HepG2 (cell line): ENCODE results near the gene TMOD2. TPM values are rescaled to one million over a fixed set of nuclear protein-coding genes. Genes with fewer than 3 reads are reported as not detected.

Experiments used
- ATAC-seq: fragments of 200-7000 bp; cut with Tn5 transposase; 3 replicates; pipeline ENCODE4 v1.9.1; 2020; ENCODE audit warnings: mild to moderate bottlenecking, moderate library complexity
- BruUV-seq: library from RNA; stranded (reverse); fragments of 400-500 nt; replicated peaks from 2 replicates; lab custom pipeline; 2021; lab: Mats Ljungman, UMichigan
- CTCF ChIA-PET: fragments of 300-600 bp; formaldehyde crosslinking; extraction: SDS; loops from one replicate; lab custom pipeline; 2021; ENCODE audit warnings: low total read pairs, inconsistent platforms, low intra/inter-chr PET ratio; lab: Yijun Ruan, JAX
- POLR2A ChIA-PET: fragments of 350-600 bp; sonication (Branson Sonifier 250); formaldehyde crosslinking; loops from one replicate; lab custom pipeline; 2020; ENCODE audit warnings: antibody characterized with exemption, inconsistent platforms; lab: Yijun Ruan, JAX
- DNase-seq: peaks from one replicate; pipeline ENCODE4 v3.0.0-alpha.2; 2015; ENCODE audit warnings: low spot score
- FAIRE-seq: peaks from 3 replicates; lab custom pipeline; 2011; peaks lifted over from hg19 to GRCh38; lab: Jason Lieb, UNC
- H2AFZ ChIP-seq: one replicate; pipeline ENCODE4 v1.6.1; 2011; ENCODE audit warnings: low read length, inconsistent platforms
- H3K27ac ChIP-seq: fragments of 300-600 bp; 3 replicates; pipeline ENCODE4 v1.8.0; 2011; ENCODE audit warnings: mixed run types, mild to moderate bottlenecking, mixed read lengths, low read length, inconsistent platforms; ENCODE audit not compliant: insufficient read depth; ENCODE audit errors: extremely low read length
- H3K27me3 ChIP-seq, 2 experiments: fragments of 200-600 bp in 1 of 2; 2 replicates in 1 of 2; 3 replicates in 1 of 2; pipeline versions ENCODE4 v1.6.0 to v1.8.0; 2011; ENCODE audit warnings: low read length in 2 of 2, mild to moderate bottlenecking in 2 of 2, moderate library complexity in 2 of 2, inconsistent platforms in 1 of 2; ENCODE audit not compliant: insufficient read depth in 2 of 2, control insufficient read depth in 1 of 2
- H3K36me3 ChIP-seq, 2 experiments: fragments of 200-600 bp in 1 of 2; replicated peaks in 1 of 2; 2 replicates in 1 of 2; 3 replicates in 1 of 2; pipeline versions ENCODE4 v1.5.1 to v1.8.0; 2011; ENCODE audit warnings: low read length in 2 of 2, inconsistent platforms in 1 of 2; ENCODE audit not compliant: insufficient read depth in 2 of 2, control insufficient read depth in 1 of 2
- H3K4me1 ChIP-seq: 2 replicates; pipeline ENCODE4 v1.5.1; 2012; ENCODE audit warnings: low read length, inconsistent platforms; ENCODE audit not compliant: insufficient read depth
- H3K4me2 ChIP-seq: 2 replicates; pipeline ENCODE4 v1.6.0; 2011; ENCODE audit warnings: low read depth, low read length, inconsistent platforms
- H3K4me3 ChIP-seq, 3 experiments: fragments of 200-600 bp in 1 of 3; sonication (generic), shearing (Covaris generic) in 1 of 3; replicated peaks in 1 of 3; 2 replicates each; pipeline ENCODE4 v1.5.1; 2011 to 2016; ENCODE audit warnings: low read length in 3 of 3, inconsistent platforms in 2 of 3, low read depth in 2 of 3, mild to moderate bottlenecking in 2 of 3, control low read depth in 1 of 3, mixed read lengths in 1 of 3; ENCODE audit not compliant: insufficient read depth in 1 of 3
- H3K79me2 ChIP-seq: one replicate; pipeline ENCODE4 v1.6.1; 2011; ENCODE audit warnings: low read length, inconsistent platforms; ENCODE audit not compliant: insufficient read depth
- H3K9ac ChIP-seq: 2 replicates; pipeline ENCODE4 v1.6.0; 2011; ENCODE audit warnings: mild to moderate bottlenecking, low read depth, low read length, inconsistent platforms; ENCODE audit not compliant: insufficient read depth
- H3K9me3 ChIP-seq: 2 replicates; pipeline ENCODE4 v1.5.1; 2012; ENCODE audit warnings: mild to moderate bottlenecking, low read length
- H4K20me1 ChIP-seq: 2 replicates; pipeline ENCODE4 v1.6.0; 2011; ENCODE audit warnings: inconsistent platforms, mild to moderate bottlenecking, low read length, moderate library complexity; ENCODE audit not compliant: insufficient read depth
- CTCF ChIP-seq: sonication (generic); formaldehyde crosslinking; IDR thresholded peaks from 2 replicates; pipeline ENCODE4 v1.5.0; 2020; ENCODE audit warnings: mild to moderate bottlenecking, missing genetic modification reagents, moderate library complexity
- EZH2 ChIP-seq: conservative IDR thresholded peaks from 2 replicates; pipeline ENCODE4 v1.6.1; 2012; ENCODE audit warnings: mild to moderate bottlenecking, low read depth, low read length, moderate library complexity
- GFI1 ChIP-seq: sonication (generic); formaldehyde crosslinking; IDR thresholded peaks from 2 replicates; pipeline ENCODE4 v1.5.0; 2020; ENCODE audit warnings: missing genetic modification reagents, mild to moderate bottlenecking, borderline replicate concordance
- HMGXB3 ChIP-seq: sonication (generic); formaldehyde crosslinking; IDR thresholded peaks from 2 replicates; pipeline ENCODE4 v1.4.0; 2020; ENCODE audit warnings: missing genetic modification reagents, borderline replicate concordance
- MXD1 ChIP-seq: sonication (generic); formaldehyde crosslinking; IDR thresholded peaks from 2 replicates; pipeline ENCODE4 v1.4.0; 2020; ENCODE audit warnings: mild to moderate bottlenecking, missing genetic modification reagents
- NPAS2 ChIP-seq: sonication (generic); formaldehyde crosslinking; IDR thresholded peaks from 2 replicates; pipeline ENCODE4 v1.8.0; 2022; ENCODE audit warnings: mild to moderate bottlenecking, missing genetic modification reagents, borderline replicate concordance
- RERE ChIP-seq: IDR thresholded peaks from 2 replicates; pipeline ENCODE4 v1.6.1; 2016; ENCODE audit warnings: low read depth, missing genetic modification reagents, missing compliant biosample characterization
- RFXAP ChIP-seq: sonication (generic); formaldehyde crosslinking; IDR thresholded peaks from 2 replicates; pipeline ENCODE4 v1.4.0; 2020; ENCODE audit warnings: missing genetic modification reagents, borderline replicate concordance
- SCMH1 ChIP-seq: sonication (generic); formaldehyde crosslinking; IDR thresholded peaks from 2 replicates; pipeline ENCODE4 v1.9.0; 2021; ENCODE audit warnings: missing genetic modification reagents, mild to moderate bottlenecking, borderline replicate concordance
- SP2 ChIP-seq: sonication (generic); formaldehyde crosslinking; IDR thresholded peaks from 2 replicates; pipeline ENCODE4 v1.5.1; 2020; ENCODE audit warnings: mild to moderate bottlenecking, missing genetic modification reagents
- STAG1 ChIP-seq: sonication (generic); formaldehyde crosslinking; IDR thresholded peaks from 2 replicates; pipeline ENCODE4 v1.4.0; 2020; ENCODE audit warnings: missing genetic modification reagents
- ZNF530 ChIP-seq: sonication (generic); formaldehyde crosslinking; IDR thresholded peaks from 2 replicates; pipeline ENCODE4 v1.5.0; 2020; ENCODE audit warnings: low read depth, mild to moderate bottlenecking, missing genetic modification reagents
- ZNF556 ChIP-seq: sonication (generic); formaldehyde crosslinking; IDR thresholded peaks from 2 replicates; pipeline ENCODE4 v1.4.0; 2020; ENCODE audit warnings: mild to moderate bottlenecking, missing genetic modification reagents, borderline replicate concordance
- WGBS: methylation state at CpG from one replicate; pipeline ENCODE4 v1.1.6; 2017; ENCODE audit warnings: low lambda C conversion rate; 5-methylcytosine and 5-hydroxymethylcytosine counted together
- in situ Hi-C: cut with HindIII; loops from 2 replicates; pipeline ENCODE4 v1.10.0; 2017; ENCODE audit warnings: low pct_unique_long_range_greater_than_20kb; ENCODE audit not compliant: extremely low pct_ligation_motif_present
- intact Hi-C: fragments of 100-400 bp; cut with micrococcal nuclease; formaldehyde crosslinking; loops from one replicate; pipeline ENCODE4 v1.10.0; 2022; ENCODE audit not compliant: unreplicated experiment
- polyA plus RNA-seq, 8 experiments: library from polyadenylated mRNA; depleted of rRNA in 3 of 8; stranded (reverse) in 7 of 8; unstranded in 1 of 8; fragments of >200 nt; fragmentation: Illumina TruSeq in 4 of 8; extraction: Trizol in 4 of 8; gene quantifications; 2 replicates each; pipeline versions ENCODE4 v1.2.1 to v1.2.3, GENCODE V29; 2011 to 2016; ENCODE audit warnings: low read depth in 4 of 8, missing spikeins in 1 of 8, mixed read lengths in 1 of 8; ENCODE audit not compliant: insufficient read depth in 1 of 8
- total RNA-seq, 5 experiments: library from RNA; depleted of rRNA; stranded (reverse); fragments of >200 nt; fragmentation: Illumina TruSeq; extraction: Trizol; gene quantifications; 2 replicates each; pipeline ENCODE4 v1.2.3, GENCODE V29; 2016; ENCODE audit warnings: low read depth in 1 of 5

Gene TMOD2
- total and polyA plus RNA-seq, 2 of the 13 experiments (the other 11 are each of a cell fraction or from before 2014, with no cell fraction given) = 0.01 to 0.02 TPM

GRCh38 chr15:51801391-51801835 lies 50.0 kb downstream of the TMOD2 start:
- Histone ChIP-seq H3K4me2 (no peak overlapping the region), H3K27ac (no peak overlapping the region), H3K27me3 (no peaks in the 10 kb centered on the region), H2AFZ (no peak overlapping the region), H3K4me1 (peaks cover 8% of the 10 kb centered on the region), H3K4me3 (no peak overlapping the region), H3K9me3 (no peaks in the 10 kb centered on the region), H3K36me3 (no peaks in the 10 kb centered on the region), H3K79me2 (no peaks in the 10 kb centered on the region), H4K20me1 (no peaks in the 10 kb centered on the region), H3K9ac (no peak overlapping the region)
- POLR2A ChIA-PET = no interaction called here
- CTCF ChIA-PET = no interaction called here
- BruUV-seq = no TSS peak
- intact Hi-C loops = no loop called here
- ATAC-seq (peak; percentile 92), FAIRE-seq (peak; percentile 18), DNase-seq (peak; percentile 20)
- WGBS = 6% methylated on average over 3 of the region's 3 CpGs
- in situ Hi-C loops = no loop called here
- TF ChIP-seq RERE (CRISPR knock-in tag) = no peak
- TF ChIP-seq CTCF (CRISPR knock-in tag) = peak; percentile 55
- TF ChIP-seq ZNF530 (CRISPR knock-in tag) = no peak
- TF ChIP-seq SP2 (CRISPR knock-in tag) = no peak
- TF ChIP-seq ZNF556 (CRISPR knock-in tag) = no peak
- no peak for TF ChIP-seq RFXAP (CRISPR knock-in tag)
- TF ChIP-seq NPAS2 = no peak
- TF ChIP-seq EZH2 = no peak
- TF ChIP-seq STAG1 (CRISPR knock-in tag) = peak; percentile 38; the same call in 1 of the 2 replicates
- TF ChIP-seq HMGXB3 (CRISPR knock-in tag) = no peak
- TF ChIP-seq SCMH1 = no peak
- TF ChIP-seq MXD1 = no peak
- peak; percentile 88 for TF ChIP-seq GFI1 (CRISPR knock-in tag)
